OCI-LY1 (cell line): Measurements from ENCODE around the gene ADPGK.
A peak's percentile ranks its signal among the peaks of the same experiment; 100 is the strongest.

Experiments used
- H2AFZ ChIP-seq: fragments of 200-600 bp; sonication (generic), shearing (Covaris generic); 2 replicates; pipeline ENCODE4 v1.6.0; 2014; ENCODE audit warnings: antibody characterized with exemption, mild to moderate bottlenecking, low read length
- H3F3A ChIP-seq: fragments of 200-600 bp; sonication (generic), shearing (Covaris generic); 2 replicates; pipeline ENCODE4 v1.6.0; 2014; ENCODE audit warnings: mild to moderate bottlenecking, antibody characterized with exemption, low read length, moderate library complexity; ENCODE audit not compliant: insufficient read depth
- H3K27ac ChIP-seq: fragments of 200-600 bp; sonication (generic); 2 replicates; pipeline ENCODE4 v1.5.1; 2014; ENCODE audit warnings: low read length, mixed run types, mild to moderate bottlenecking, low read depth; ENCODE audit not compliant: poor library complexity, severe bottlenecking
- H3K27me3 ChIP-seq: fragments of 200-600 bp; sonication (generic); 2 replicates; pipeline ENCODE4 v1.6.0; 2014; ENCODE audit warnings: antibody characterized with exemption, mild to moderate bottlenecking, low read length, moderate library complexity; ENCODE audit not compliant: insufficient read depth
- H3K36me3 ChIP-seq: fragments of 200-600 bp; sonication (generic); 2 replicates; pipeline ENCODE4 v1.6.1; 2014; ENCODE audit warnings: mild to moderate bottlenecking, antibody characterized with exemption, low read length, moderate library complexity, mixed read lengths; ENCODE audit not compliant: insufficient read depth
- H3K4me1 ChIP-seq: fragments of 200-600 bp; sonication (generic); 2 replicates; pipeline ENCODE4 v1.5.1; 2014; ENCODE audit warnings: mild to moderate bottlenecking, low read length, moderate library complexity; ENCODE audit not compliant: insufficient read depth, severe bottlenecking
- H3K4me2 ChIP-seq: fragments of 200-600 bp; sonication (generic), shearing (Covaris generic); 2 replicates; pipeline ENCODE4 v1.6.1; 2014; ENCODE audit warnings: low read length
- H3K4me3 ChIP-seq: fragments of 200-600 bp; sonication (generic); 2 replicates; pipeline ENCODE4 v1.5.1; 2014; ENCODE audit warnings: low read length, low read depth, mild to moderate bottlenecking, mixed read lengths; ENCODE audit not compliant: poor library complexity, severe bottlenecking
- H3K79me2 ChIP-seq: fragments of 200-600 bp; shearing (Covaris generic); 2 replicates; pipeline ENCODE4 v1.6.1; 2016; ENCODE audit warnings: mixed run types, low read length, mixed read lengths; ENCODE audit not compliant: insufficient read depth
- H3K9ac ChIP-seq: fragments of 200-600 bp; sonication (generic), shearing (Covaris generic); 2 replicates; pipeline ENCODE4 v1.6.1; 2014; ENCODE audit warnings: mild to moderate bottlenecking, low read length, mixed read lengths
- H3K9me2 ChIP-seq: fragments of 200-600 bp; sonication (generic), shearing (Covaris generic); 2 replicates; pipeline ENCODE4 v1.6.1; 2014; ENCODE audit warnings: low read depth, mild to moderate bottlenecking, low read length, mixed read lengths
- H3K9me3 ChIP-seq: fragments of 200-600 bp; shearing (Covaris generic); 2 replicates; pipeline ENCODE4 v1.6.1; 2014; ENCODE audit warnings: low read length, mixed read lengths
- H4K20me1 ChIP-seq: fragments of 200-600 bp; sonication (generic), shearing (Covaris generic); 2 replicates; pipeline ENCODE4 v1.6.0; 2016; ENCODE audit warnings: mild to moderate bottlenecking, low read length; ENCODE audit not compliant: insufficient read depth
- EZH2 ChIP-seq: fragments of 200-600 bp; sonication (generic), shearing (Covaris generic); IDR thresholded peaks from 2 replicates; pipeline ENCODE4 v1.8.0; 2017; ENCODE audit warnings: borderline replicate concordance, mixed run types, mild to moderate bottlenecking, antibody characterized with exemption, low read length, moderate library complexity, mixed read lengths
- TF ChIP-seq, protein P1 (sequence below): fragments of 200-600 bp; sonication (generic), shearing (Covaris generic); IDR thresholded peaks from 2 replicates; pipeline ENCODE4 v1.5.1; 2017; ENCODE audit warnings: mild to moderate bottlenecking, antibody characterized with exemption, low read length, moderate library complexity, mixed read lengths

The ADPGK gene

DNA sequence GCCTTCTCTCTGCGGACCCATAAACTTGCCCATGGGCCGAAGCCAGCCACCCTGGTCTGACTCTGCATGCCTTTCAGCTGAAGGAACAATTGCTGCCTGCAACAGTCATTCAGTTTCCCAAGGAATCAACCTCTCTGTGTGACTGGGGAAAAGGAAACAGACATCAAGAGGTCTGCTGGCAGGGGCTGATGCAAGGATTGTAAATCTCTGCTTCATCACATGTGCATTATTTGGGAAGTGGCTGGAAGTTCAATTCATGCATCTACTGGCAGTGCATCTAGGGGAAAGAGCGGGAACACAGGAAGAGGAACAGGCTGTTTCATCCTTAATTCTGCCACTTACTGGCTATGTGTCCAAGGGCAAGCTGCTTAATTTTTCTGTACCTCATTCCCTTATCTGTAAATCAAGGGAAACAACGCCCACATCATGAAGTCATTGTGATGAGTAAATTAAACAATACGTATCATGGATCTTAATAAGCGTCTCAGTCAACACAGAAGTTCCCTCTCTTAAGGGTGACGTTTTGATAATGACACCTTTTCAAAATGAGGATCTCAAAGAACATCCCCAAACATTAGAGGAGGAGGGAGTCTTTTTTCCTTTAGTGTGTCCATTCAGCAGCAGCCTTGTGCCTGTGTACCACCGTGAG, 17.4 kb upstream of the ADPGK start:
- Histone ChIP-seq H3K27ac (no peak overlapping the region), H3K9ac (no peak overlapping the region), H3K4me3 (no peak overlapping the region), H2AFZ (no peak overlapping the region), H3K9me2 (no peaks in the 10 kb centered on the region), H3K9me3 (no peaks in the 10 kb centered on the region), H3K4me2 (no peak overlapping the region), H3K36me3 (no peaks in the 10 kb centered on the region), H4K20me1 (no peaks in the 10 kb centered on the region), H3K79me2 (no peaks in the 10 kb centered on the region), H3K27me3 (no peaks in the 10 kb centered on the region), H3F3A (no peaks in the 10 kb centered on the region), H3K4me1 (peaks cover 5% of the 10 kb centered on the region)
- no peak for TF ChIP-seq EZH2
- TF ChIP-seq, protein P1, sequence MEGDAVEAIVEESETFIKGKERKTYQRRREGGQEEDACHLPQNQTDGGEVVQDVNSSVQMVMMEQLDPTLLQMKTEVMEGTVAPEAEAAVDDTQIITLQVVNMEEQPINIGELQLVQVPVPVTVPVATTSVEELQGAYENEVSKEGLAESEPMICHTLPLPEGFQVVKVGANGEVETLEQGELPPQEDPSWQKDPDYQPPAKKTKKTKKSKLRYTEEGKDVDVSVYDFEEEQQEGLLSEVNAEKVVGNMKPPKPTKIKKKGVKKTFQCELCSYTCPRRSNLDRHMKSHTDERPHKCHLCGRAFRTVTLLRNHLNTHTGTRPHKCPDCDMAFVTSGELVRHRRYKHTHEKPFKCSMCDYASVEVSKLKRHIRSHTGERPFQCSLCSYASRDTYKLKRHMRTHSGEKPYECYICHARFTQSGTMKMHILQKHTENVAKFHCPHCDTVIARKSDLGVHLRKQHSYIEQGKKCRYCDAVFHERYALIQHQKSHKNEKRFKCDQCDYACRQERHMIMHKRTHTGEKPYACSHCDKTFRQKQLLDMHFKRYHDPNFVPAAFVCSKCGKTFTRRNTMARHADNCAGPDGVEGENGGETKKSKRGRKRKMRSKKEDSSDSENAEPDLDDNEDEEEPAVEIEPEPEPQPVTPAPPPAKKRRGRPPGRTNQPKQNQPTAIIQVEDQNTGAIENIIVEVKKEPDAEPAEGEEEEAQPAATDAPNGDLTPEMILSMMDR = no peak

DNA sequence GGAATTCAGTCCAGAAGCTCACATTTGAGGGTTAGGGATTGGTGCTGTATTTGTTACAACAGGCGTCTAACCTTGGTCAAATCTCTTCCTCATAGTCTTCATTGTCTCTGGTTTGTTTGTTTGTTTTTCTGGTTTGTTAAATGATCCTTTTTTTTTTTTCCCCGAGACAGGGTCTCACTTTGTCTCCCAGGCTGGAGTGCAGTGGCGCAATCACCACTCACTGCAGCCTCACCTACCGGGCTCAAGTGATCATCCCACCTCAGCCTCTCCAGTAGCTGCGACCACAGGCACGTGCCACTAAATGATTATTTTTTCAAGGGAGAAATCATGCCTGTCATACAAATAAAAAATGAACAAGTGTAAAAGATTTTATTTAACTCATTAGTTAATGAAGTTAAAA, 14.3 kb upstream of the ADPGK start:
- H3K27ac ChIP-seq = no peak overlapping the region
- no peaks in the 10 kb centered on the region for H3K9me2 ChIP-seq
- TF ChIP-seq, protein P1 = no peak
- TF ChIP-seq EZH2 = no peak
- no peaks in the 10 kb centered on the region for H3K9me3 ChIP-seq
- H3K79me2 ChIP-seq = no peaks in the 10 kb centered on the region
- H3K9ac ChIP-seq = no peak overlapping the region
- H3K4me2 ChIP-seq = no peak overlapping the region
- no peak overlapping the region for H3K4me3 ChIP-seq
- no peak overlapping the region for H2AFZ ChIP-seq
- no peaks in the 10 kb centered on the region for H3K27me3 ChIP-seq
- no peaks in the 10 kb centered on the region for H4K20me1 ChIP-seq
- H3K36me3 ChIP-seq = no peaks in the 10 kb centered on the region
- peaks cover 5% of the 10 kb centered on the region for H3K4me1 ChIP-seq
- H3F3A ChIP-seq = no peaks in the 10 kb centered on the region

DNA sequence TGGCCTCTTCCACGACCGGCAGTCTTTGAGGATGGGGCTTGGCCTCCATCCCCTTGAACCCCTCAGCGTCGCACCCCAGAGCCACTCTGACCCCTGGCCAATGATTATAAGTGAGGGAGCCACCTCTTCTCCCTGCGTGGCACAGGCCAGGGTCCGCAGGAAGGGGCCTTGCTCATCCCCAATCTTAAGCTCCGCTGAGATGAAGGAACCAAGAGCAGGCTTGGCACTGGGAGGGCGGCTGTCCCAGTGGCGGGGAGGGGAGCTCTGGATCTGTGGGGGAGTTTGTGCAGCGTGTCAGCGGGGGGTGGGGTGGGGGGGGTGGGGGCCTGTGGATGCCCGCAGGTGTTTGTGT, 13.8 kb upstream of the ADPGK start:
- Histone ChIP-seq H3K4me1 (peaks cover 5% of the 10 kb centered on the region), H3K27me3 (no peaks in the 10 kb centered on the region), H2AFZ (no peak overlapping the region), H3K9ac (peak overlapping the region; percentile 48; the same call in 1 of the 2 replicates), H3K9me3 (no peaks in the 10 kb centered on the region), H4K20me1 (no peaks in the 10 kb centered on the region), H3K4me2 (peak overlapping the region; percentile 76), H3K36me3 (no peaks in the 10 kb centered on the region), H3K27ac (no peak overlapping the region), H3K79me2 (no peaks in the 10 kb centered on the region), H3K9me2 (no peaks in the 10 kb centered on the region), H3K4me3 (peak overlapping the region; percentile 54), H3F3A (no peaks in the 10 kb centered on the region)
- TF ChIP-seq EZH2 = no peak
- TF ChIP-seq, protein P1 = no peak
